ENCODE measurements around the gene RRP8.

DNA sequence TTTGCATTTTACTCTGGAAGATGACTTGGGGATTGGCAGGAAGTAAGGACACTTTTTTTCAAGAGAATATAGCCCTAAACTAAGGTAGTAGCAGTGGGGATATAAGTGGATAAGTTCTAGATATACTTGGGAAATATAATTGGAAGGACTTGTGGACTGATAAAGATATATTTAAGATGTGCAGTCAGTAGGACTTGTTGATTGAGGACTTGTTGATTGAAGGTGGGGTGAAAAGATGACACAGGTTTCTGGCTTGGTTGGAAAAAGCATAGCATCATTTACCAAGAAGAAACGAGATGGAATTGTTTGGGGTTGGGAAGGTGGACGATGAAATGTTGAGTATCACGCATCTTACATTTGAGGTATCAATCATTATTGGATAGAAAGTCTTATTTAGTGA lies 10.1 kb upstream of the RRP8 start:
- TF ChIP-seq POLR2A (IDR thresholded peaks at IDR 0.05): no peak
- TF ChIP-seq, protein P1, sequence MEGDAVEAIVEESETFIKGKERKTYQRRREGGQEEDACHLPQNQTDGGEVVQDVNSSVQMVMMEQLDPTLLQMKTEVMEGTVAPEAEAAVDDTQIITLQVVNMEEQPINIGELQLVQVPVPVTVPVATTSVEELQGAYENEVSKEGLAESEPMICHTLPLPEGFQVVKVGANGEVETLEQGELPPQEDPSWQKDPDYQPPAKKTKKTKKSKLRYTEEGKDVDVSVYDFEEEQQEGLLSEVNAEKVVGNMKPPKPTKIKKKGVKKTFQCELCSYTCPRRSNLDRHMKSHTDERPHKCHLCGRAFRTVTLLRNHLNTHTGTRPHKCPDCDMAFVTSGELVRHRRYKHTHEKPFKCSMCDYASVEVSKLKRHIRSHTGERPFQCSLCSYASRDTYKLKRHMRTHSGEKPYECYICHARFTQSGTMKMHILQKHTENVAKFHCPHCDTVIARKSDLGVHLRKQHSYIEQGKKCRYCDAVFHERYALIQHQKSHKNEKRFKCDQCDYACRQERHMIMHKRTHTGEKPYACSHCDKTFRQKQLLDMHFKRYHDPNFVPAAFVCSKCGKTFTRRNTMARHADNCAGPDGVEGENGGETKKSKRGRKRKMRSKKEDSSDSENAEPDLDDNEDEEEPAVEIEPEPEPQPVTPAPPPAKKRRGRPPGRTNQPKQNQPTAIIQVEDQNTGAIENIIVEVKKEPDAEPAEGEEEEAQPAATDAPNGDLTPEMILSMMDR (IDR thresholded peaks at IDR 0.05 in 8 of 11, conservative IDR thresholded peaks at IDR 0.05 in 3 of 11): no peak
- no peak for TF ChIP-seq POLR2AphosphoS5 (IDR thresholded peaks at IDR 0.05)
